H1 (cell line): ENCODE data around the gene TAL2.

ENCODE experiments used
- CHD1 ChIP-seq: IDR thresholded peaks from 2 replicates; pipeline ENCODE4 v1.6.1; 2012; ENCODE audit warnings: low read depth, low read length, improper control_type of control experiment
- CHD2 ChIP-seq: IDR thresholded peaks from 2 replicates; pipeline ENCODE4 v1.6.1; 2012; ENCODE audit warnings: low read length, improper control_type of control experiment
- CTCF ChIP-seq, 3 experiments: IDR thresholded peaks; 1 replicate in 2 of 3; 2 replicates in 1 of 3; pipeline versions ENCODE4 v1.5.1 to v1.6.1; 2011; ENCODE audit warnings: low read length in 3 of 3, mild to moderate bottlenecking in 3 of 3, inconsistent platforms in 2 of 3, low read depth in 1 of 3, moderate library complexity in 1 of 3; ENCODE audit not compliant: insufficient read depth in 1 of 3; ENCODE audit errors: control extremely low read depth in 1 of 3
- MAFK ChIP-seq: IDR thresholded peaks from 2 replicates; pipeline ENCODE4 v1.6.1; 2012; ENCODE audit warnings: low read depth, mild to moderate bottlenecking, improper control_type of control experiment, low read length
- PHF8 ChIP-seq: fragments of 200-600 bp; sonication (generic); conservative IDR thresholded peaks from 2 replicates; pipeline ENCODE4 v1.7.1; 2012; ENCODE audit warnings: low read depth, mild to moderate bottlenecking, inconsistent platforms, low read length, moderate library complexity
- POLR2A ChIP-seq, 2 experiments: IDR thresholded peaks; 1 replicate in 1 of 2; 2 replicates in 1 of 2; pipeline ENCODE4 v1.6.1; 2011; ENCODE audit warnings: low read depth in 2 of 2, low read length in 2 of 2, mild to moderate bottlenecking in 2 of 2; ENCODE audit errors: control extremely low read depth in 1 of 2
- POLR2AphosphoS5 ChIP-seq: IDR thresholded peaks from 2 replicates; pipeline ENCODE4 v1.6.1; 2011; ENCODE audit warnings: low read depth, low read length
- RAD21 ChIP-seq, 2 experiments: IDR thresholded peaks in 1 of 2; conservative IDR thresholded peaks in 1 of 2; 2 replicates each; pipeline ENCODE4 v1.6.1; 2011; ENCODE audit warnings: low read depth in 2 of 2, low read length in 2 of 2, improper control_type of control experiment in 1 of 2, inconsistent platforms in 1 of 2, mild to moderate bottlenecking in 1 of 2, moderate library complexity in 1 of 2
- TAF1 ChIP-seq: IDR thresholded peaks from 2 replicates; pipeline ENCODE4 v1.6.1; 2011; ENCODE audit warnings: mild to moderate bottlenecking, low read depth, low read length
- USF2 ChIP-seq: IDR thresholded peaks from 2 replicates; pipeline ENCODE4 v1.6.1; 2011; ENCODE audit warnings: low read length, improper control_type of control experiment
- YY1 ChIP-seq: IDR thresholded peaks from 2 replicates; pipeline ENCODE4 v1.6.1; 2011; ENCODE audit warnings: low read depth, mild to moderate bottlenecking, low read length
- ZNF274 ChIP-seq: IDR thresholded peaks from 2 replicates; pipeline ENCODE4 v1.7.0; 2012; ENCODE audit warnings: low read length, borderline replicate concordance; ENCODE audit errors: extremely low read depth
- TF ChIP-seq, protein P1 (sequence below): IDR thresholded peaks from 2 replicates; pipeline ENCODE4 v1.6.1; 2012; ENCODE audit warnings: inconsistent platforms

DNA sequence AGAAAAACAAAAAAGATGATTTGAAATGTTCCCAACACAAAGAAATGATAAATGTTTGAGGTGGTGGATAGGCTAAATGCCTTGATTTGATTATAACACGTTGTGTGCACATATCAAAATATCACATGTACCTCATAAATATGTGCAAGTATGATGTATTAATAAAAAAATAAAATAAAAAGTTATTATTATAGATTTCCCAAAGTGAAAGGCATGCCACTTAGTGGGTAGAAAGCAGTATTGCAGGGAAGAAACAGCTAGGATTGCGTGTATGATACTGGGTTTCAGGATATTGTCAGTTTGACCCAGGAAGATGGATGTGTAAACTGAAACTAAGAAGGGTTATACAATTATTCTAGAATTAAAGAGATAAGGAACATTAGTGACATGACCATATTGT is 28.5 kb downstream of the TAL2 start:
- no peak for TF ChIP-seq POLR2A (IDR thresholded peaks at IDR 0.05; ENCODE audit: control extremely low read depth in 1 of 2, low read depth in 2 of 2, low read length in 2 of 2)
- no peak for TF ChIP-seq POLR2AphosphoS5
- TF ChIP-seq CTCF (IDR thresholded peaks at IDR 0.05; ENCODE audit: control extremely low read depth in 1 of 3, insufficient read depth in 1 of 3, low read depth in 1 of 3, low read length in 3 of 3) = peak in 2 of 3 experiments; percentile 5 to 41; a peak in 2 of 4 replicates
- TF ChIP-seq MAFK = no peak
- TF ChIP-seq YY1 = no peak
- TF ChIP-seq, protein P1, sequence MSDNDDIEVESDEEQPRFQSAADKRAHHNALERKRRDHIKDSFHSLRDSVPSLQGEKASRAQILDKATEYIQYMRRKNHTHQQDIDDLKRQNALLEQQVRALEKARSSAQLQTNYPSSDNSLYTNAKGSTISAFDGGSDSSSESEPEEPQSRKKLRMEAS = no peak
- TF ChIP-seq CHD1 = no peak
- TF ChIP-seq CHD2 = no peak
- peak in 1 of 2 experiments; percentile 34; a peak in 2 of 4 replicates for TF ChIP-seq RAD21 (IDR thresholded peaks at IDR 0.05 in 1 of 2, conservative IDR thresholded peaks at IDR 0.05 in 1 of 2; ENCODE audit: low read depth in 2 of 2, low read length in 2 of 2)
- TF ChIP-seq ZNF274 = no peak
- no peak for TF ChIP-seq TAF1
- no peak for TF ChIP-seq USF2
- no peak for TF ChIP-seq PHF8
